ENCODE data around the gene RPL9. TPM values are rescaled to one million over a fixed set of nuclear protein-coding genes. Genes with fewer than 3 reads are reported as not detected.
A peak's percentile ranks its signal among the peaks of the same experiment; 100 is the strongest.

RPL9 gene
- total and polyA plus RNA-seq, 4 donors, result 963 to 3,293 (median 2,175) TPM

GRCh38 chr4:39486221-39486804 lies 27.6 kb upstream of the RPL9 start:
- DNase-seq (no peak), ATAC-seq (ENCODE audit: insufficient read depth, low FRiP score) (no peak)
- H3K4me3 ChIP-seq, result no peak overlapping the region
- WGBS, 2 donors, result 58 to 71% methylated on average over 10 of the region's 10 CpGs
- no peak for TF ChIP-seq CTCF (IDR thresholded peaks at IDR 0.05; ENCODE audit: control extremely low read depth, extremely low read depth)
- H3K4me1 ChIP-seq (ENCODE audit: control insufficient read depth in 5 of 5, insufficient read depth in 5 of 5, low read length in 5 of 5), result no peaks in the 10 kb centered on the region
- no peaks in the 10 kb centered on the region for H3K27me3 ChIP-seq (ENCODE audit: control insufficient read depth in 3 of 3, insufficient read depth in 3 of 3, low read length in 2 of 3)
- peaks cover 0 to 2% (median 0%) of the 10 kb centered on the region in 4 donors for H3K9me3 ChIP-seq (ENCODE audit: control insufficient read depth in 4 of 4, insufficient read depth in 3 of 4, low read length in 3 of 4)
- no peak overlapping the region for H3K9ac ChIP-seq (ENCODE audit: insufficient read depth in 1 of 2, low read length in 2 of 2)
- H3K36me3 ChIP-seq (ENCODE audit: control insufficient read depth in 4 of 4, insufficient read depth in 4 of 4, low read length in 4 of 4), result no peaks in the 10 kb centered on the region
- H3K27ac ChIP-seq (ENCODE audit: low read depth in 1 of 2, low read length in 1 of 2), result no peak overlapping the region

- Histone ChIP-seq H3K36me3 (ENCODE audit: control insufficient read depth in 4 of 4, insufficient read depth in 4 of 4, low read length in 4 of 4) (no peaks in the 10 kb centered on the region), H3K27me3 (ENCODE audit: control insufficient read depth in 3 of 3, insufficient read depth in 3 of 3, low read length in 2 of 3) (no peaks in the 10 kb centered on the region), H3K9me3 (ENCODE audit: control insufficient read depth in 4 of 4, insufficient read depth in 3 of 4, low read length in 3 of 4) (peaks cover 0 to 2% (median 0%) of the 10 kb centered on the region in 4 donors), H3K27ac (ENCODE audit: low read depth in 1 of 2, low read length in 1 of 2) (no peak overlapping the region), H3K4me3 (no peak overlapping the region), H3K9ac (ENCODE audit: insufficient read depth in 1 of 2, low read length in 2 of 2) (no peak overlapping the region), H3K4me1 (ENCODE audit: control insufficient read depth in 5 of 5, insufficient read depth in 5 of 5, low read length in 5 of 5) (no peaks in the 10 kb centered on the region)
- DNase-seq, result no peak
- 67 to 82% methylated on average over 6 of the region's 6 CpGs for WGBS, 2 donors
- no peak for ATAC-seq (ENCODE audit: insufficient read depth, low FRiP score)
- no peak for TF ChIP-seq CTCF (IDR thresholded peaks at IDR 0.05; ENCODE audit: control extremely low read depth, extremely low read depth)
Measured at GRCh38 chr4:39484582-39485272, 26.0 kb upstream of the RPL9 start.

- Histone ChIP-seq H3K27ac (ENCODE audit: low read depth in 1 of 2, low read length in 1 of 2) (peak overlapping the region in 1 of 2 donors; percentile 39), H3K36me3 (ENCODE audit: control insufficient read depth in 4 of 4, insufficient read depth in 4 of 4, low read length in 4 of 4) (peaks cover 0 to 4% (median 0%) of the 10 kb centered on the region in 4 donors), H3K4me1 (ENCODE audit: control insufficient read depth in 5 of 5, insufficient read depth in 5 of 5, low read length in 5 of 5) (no peaks in the 10 kb centered on the region), H3K9ac (ENCODE audit: insufficient read depth in 1 of 2, low read length in 2 of 2) (no peak overlapping the region), H3K9me3 (ENCODE audit: control insufficient read depth in 4 of 4, insufficient read depth in 3 of 4, low read length in 3 of 4) (peaks cover 0 to 2% (median 0%) of the 10 kb centered on the region in 4 donors), H3K4me3 (no peak overlapping the region), H3K27me3 (ENCODE audit: control insufficient read depth in 3 of 3, insufficient read depth in 3 of 3, low read length in 2 of 3) (no peaks in the 10 kb centered on the region)
- WGBS, 2 donors, result 40 to 74% methylated on average over 21 of the region's 21 CpGs
- no peak for ATAC-seq (ENCODE audit: insufficient read depth, low FRiP score)
- no peak for TF ChIP-seq CTCF (IDR thresholded peaks at IDR 0.05; ENCODE audit: control extremely low read depth, extremely low read depth)
- DNase-seq, result no peak
Measured at GRCh38 chr4:39480902-39481695, 22.4 kb upstream of the RPL9 start.

Measured in lung (tissue), 12 donors.